H54 (cell line): ENCODE data around the gene SIRPA.
"Not testable (repeated sequence)": the region's sequence is repeated elsewhere in the genome, so short reads cannot be mapped to it uniquely, and the experiment has no call there.

ENCODE experiments used
- DNase-seq: peaks from one replicate; pipeline ENCODE4 v3.0.0; 2011; ENCODE audit warnings: low spot score, mixed read lengths; ENCODE audit not compliant: insufficient read length
- FAIRE-seq: peaks from 3 replicates; lab custom pipeline; 2011; peaks lifted over from hg19 to GRCh38; lab: Jason Lieb, UNC
- POLR2A ChIP-seq: IDR thresholded peaks from 2 replicates; pipeline ENCODE4 v1.6.1; 2011; ENCODE audit warnings: low read depth, mild to moderate bottlenecking, low read length

SIRPA gene

DNA sequence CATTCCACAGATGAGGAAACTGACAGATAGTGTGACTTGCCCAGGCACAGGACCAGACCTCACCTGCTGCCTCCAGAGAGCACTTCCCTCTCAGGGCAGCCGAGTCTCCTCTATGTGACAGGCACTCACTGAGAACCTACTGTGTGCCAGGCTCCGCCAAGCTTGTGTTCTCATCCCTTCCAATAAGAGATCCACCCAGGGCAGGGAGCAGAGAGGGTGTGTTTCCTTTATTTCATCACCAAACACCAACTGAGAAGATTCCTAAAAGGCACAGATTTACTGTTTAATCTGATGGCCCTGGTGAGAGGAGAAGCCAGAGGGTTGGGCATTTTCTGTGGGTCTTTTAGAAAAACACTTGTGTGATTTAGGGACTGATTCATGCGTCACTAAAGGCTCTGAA is 20.5 kb downstream of the SIRPA start:
- FAIRE-seq (no peak), DNase-seq (no peak)
- no peak for TF ChIP-seq POLR2A

- DNase-seq (no peak), FAIRE-seq (no peak)
- TF ChIP-seq POLR2A: no peak
Measured at GRCh38 chr20:1917786-1918185, 22.6 kb downstream of the SIRPA start.

- FAIRE-seq: no peak
- no peak for TF ChIP-seq POLR2A
- no peak for DNase-seq
Measured at GRCh38 chr20:1918491-1919165, 23.4 kb downstream of the SIRPA start.

GRCh38 chr20:1920252-1920651 is 25.0 kb downstream of the SIRPA start:
- no peak for TF ChIP-seq POLR2A
- FAIRE-seq: no peak
- DNase-seq: no peak

GRCh38 chr20:1920826-1921225 is 25.6 kb downstream of the SIRPA start:
- no peak for FAIRE-seq
- DNase-seq: no peak
- TF ChIP-seq POLR2A: no peak

DNA sequence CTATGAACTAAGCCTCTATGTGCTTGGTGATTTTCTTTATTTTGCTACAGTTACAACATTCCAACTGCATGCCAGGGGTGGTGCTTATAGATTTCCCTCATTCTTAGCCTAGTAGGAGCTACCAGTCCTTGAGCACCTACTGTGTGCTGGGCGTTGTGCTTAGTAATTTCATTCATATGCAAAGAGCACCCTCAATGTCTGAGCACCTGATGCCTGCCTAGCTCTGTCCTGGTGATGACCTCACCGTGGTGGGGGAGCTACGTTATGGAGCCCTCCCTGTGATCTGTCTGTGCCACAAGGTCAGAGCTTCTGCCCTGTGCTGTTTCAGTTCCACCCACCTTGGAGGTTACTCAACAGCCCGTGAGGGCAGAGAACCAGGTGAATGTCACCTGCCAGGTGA is 26.8 kb downstream of the SIRPA start:
- DNase-seq, FAIRE-seq: not testable (repeated sequence)

DNA sequence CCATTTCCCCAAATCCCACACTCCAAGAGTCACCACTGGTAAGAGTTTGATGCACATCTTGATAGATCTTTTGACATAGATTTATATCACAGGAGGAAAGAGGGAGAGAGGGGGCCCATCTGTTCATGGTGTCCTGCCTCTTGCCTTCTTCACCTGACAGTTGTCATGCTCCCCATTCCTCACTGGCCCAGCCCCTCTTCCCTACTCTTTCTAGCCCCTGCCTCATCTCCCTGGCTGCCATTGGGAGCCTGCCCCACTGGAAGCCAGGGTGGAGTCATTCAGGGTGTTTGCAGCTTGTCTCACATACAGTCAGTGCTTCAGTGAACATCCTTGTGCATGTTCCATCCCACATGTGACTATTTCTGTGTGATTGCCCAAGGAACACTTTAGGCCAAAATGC is 27.6 kb downstream of the SIRPA start:
- DNase-seq (no peak), FAIRE-seq (no peak)
- no peak for TF ChIP-seq POLR2A

DNA sequence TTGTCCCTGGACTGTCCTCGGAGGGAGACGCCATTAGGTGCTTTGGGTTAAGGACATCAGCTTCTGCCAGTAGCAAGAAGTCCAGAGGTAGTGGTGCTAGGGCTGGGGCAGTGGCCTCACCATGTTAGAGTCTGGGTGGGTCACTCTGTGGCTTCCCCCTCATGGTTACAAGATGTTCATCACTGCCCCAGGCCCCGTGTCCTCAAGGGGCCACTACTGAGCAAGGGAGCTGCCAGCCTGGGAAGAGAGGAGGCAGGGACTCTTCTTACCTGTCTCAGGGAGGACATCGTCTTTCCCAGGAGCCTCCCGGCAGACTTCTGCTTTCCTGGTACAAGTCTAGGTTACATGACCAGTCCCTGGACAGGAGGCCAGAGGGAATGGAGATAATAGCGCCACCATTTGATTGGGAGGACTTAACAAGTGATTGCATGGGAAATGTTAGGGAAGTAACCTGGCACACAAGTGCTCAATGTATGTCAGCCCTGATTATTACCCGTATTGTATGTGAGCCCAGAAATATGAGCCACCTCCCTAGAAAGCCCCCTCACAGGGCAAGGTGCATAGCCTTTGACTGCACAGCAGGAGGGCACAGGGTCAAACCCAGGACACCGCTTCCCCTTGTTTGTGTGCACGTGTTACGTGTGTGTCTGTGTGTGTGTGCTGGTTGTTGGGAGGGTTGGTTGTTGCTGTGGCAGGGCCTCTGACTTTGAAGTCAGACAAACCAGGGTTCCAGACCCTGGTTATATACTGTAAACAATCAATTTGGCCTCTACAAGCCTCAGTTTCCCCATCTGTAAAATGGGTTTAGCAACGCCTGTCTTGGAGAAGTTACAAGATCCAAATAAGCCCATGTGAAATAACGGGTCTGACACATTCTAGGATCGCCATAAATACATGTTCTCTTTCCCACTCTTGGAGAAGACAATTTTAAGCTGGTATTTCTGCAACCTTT is 30.0 kb downstream of the SIRPA start:
- no peak for TF ChIP-seq POLR2A
- no peak for FAIRE-seq
- no peak for DNase-seq

GRCh38 chr20:1926237-1926636 is 31.0 kb downstream of the SIRPA start:
- no peak for DNase-seq

GRCh38 chr20:1927217-1927616 is 32.0 kb downstream of the SIRPA start:
- FAIRE-seq (no peak), DNase-seq (no peak)
- no peak for TF ChIP-seq POLR2A

More at GRCh38 chr20:1926237-1926636, 31.0 kb downstream of the SIRPA start:
- TF ChIP-seq POLR2A: no peak
- FAIRE-seq: no peak

DNA sequence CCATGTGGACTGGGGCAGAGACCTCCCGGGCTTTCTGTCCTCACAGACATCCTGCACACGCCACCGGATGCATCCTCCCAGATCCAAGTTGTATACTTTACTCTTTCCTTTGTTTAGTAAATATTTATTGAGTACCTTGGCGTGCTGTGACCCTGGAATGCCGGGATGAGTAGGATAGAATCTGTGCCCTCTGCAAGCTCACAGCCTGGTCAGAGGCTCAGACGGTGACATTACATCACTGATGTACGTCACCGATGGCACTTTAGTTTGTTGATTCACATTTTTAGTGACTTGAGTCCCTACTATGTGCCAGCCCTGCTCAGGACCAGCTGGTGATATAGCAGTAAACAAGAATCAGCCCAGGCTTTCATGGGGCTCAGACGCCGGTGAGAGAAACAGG is 32.9 kb downstream of the SIRPA start:
- no peak for FAIRE-seq
- TF ChIP-seq POLR2A: no peak
- no peak for DNase-seq

DNA sequence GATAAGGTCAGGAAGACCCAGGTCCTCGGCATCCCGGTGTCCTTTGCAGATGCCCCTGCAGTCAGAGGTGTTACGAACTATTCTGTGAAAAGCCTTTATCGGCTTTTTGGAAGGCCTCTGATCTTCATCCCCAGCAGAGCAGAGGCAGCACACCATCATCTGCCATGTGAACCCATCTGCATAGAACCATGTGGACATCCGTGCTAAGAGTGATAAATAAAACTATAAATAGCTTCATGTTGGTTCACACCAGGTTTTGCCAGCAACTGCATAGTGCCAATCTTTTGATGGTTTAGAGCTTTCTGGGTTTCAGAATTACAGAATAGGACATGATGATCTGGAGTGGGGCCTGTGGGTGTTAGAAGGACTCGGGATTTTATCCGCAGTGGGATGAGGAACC is 33.6 kb downstream of the SIRPA start:
- FAIRE-seq: no peak
- no peak for TF ChIP-seq POLR2A
- no peak for DNase-seq

DNA sequence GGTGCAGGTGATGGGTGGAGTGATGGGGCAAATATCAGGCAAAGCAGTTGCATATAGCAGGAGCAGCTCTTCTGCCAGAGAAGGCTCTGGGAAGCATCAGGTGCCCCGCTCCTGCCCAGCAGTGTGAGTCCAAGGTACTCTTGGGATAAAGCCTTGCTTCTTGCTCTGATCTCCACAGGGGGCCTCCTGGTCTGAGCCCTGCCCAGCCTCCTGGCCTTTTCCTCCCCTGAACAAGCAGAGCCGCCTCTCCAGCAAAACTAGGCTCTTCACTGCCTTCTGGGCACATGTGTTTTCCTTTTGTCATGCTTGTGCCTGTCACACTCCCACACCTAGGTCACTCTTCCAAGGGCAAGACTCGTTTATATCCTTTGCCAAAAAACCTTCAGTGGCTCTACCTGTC is 34.3 kb downstream of the SIRPA start:
- no peak for DNase-seq
- no peak for FAIRE-seq
- TF ChIP-seq POLR2A: no peak

DNA sequence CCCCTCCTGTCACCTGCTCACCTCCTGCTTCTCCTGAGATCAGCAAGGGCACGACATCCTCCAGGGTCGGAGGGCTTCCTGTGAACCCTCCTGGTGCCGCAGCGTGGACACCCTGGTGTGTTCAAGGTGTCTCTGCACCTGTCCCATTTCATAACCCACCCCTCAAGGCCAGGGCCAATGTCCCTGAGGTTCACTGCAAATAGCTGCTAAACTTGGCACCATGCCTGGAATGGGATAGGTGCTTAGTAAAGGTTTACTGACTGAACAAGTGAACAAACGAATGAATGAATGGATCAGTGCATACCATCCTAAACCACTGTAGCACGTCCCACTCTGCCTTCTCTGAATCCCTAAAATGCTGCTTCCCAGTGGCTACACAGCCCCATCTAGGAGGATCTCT is 35.0 kb downstream of the SIRPA start:
- TF ChIP-seq POLR2A: no peak
- FAIRE-seq (no peak), DNase-seq (no peak)

- TF ChIP-seq POLR2A: no peak
- FAIRE-seq: no peak
- no peak for DNase-seq
Measured at GRCh38 chr20:1931830-1932229, 36.6 kb downstream of the SIRPA start.

DNA sequence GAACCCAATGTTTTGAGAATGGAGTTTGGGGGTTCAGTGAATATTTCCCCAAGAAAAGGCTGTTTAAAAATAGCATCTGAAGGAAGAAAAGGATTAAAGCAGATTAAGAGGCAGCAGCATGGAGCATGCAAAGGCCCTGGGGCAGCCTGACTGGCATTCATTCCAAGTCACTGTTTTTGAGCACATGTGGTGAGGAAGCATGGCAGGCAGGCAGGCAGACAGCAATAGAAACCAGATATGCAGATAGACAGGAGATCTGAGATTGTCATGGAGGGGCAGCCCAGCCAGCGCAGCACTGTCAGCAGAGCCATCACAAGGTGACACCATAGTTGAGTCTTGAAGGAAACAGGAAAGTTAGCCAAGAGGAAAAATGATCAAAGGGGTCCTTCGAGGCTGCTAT is 37.8 kb downstream of the SIRPA start:
- FAIRE-seq: no peak
- no peak for DNase-seq
- TF ChIP-seq POLR2A: no peak
